ENCODE results near the gene VPS11.
"Not testable (repeated sequence)": the region's sequence is repeated elsewhere in the genome, so short reads cannot be mapped to it uniquely, and the experiment has no call there.

The VPS11 gene

DNA sequence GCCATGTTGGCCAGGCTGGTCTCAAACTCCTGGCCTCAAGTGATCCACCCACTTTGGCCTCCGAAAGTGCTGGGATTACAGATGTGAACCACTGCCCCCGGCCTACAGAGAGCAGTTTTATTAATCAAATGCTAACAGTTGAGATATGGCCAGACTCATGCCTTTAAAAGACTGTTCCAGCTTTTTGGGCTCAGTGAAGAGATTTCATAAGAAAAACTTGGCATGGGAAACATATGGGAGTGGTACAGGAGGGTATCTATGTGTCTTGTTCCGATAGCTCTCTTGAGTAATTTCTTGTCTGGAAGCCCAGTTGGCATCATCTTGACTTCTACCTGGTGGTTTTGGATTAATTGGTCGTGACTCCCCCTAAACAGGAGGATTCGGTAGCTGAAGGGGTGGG, 28.7 kb upstream of the VPS11 start:
- no peak for DNase-seq

DNA sequence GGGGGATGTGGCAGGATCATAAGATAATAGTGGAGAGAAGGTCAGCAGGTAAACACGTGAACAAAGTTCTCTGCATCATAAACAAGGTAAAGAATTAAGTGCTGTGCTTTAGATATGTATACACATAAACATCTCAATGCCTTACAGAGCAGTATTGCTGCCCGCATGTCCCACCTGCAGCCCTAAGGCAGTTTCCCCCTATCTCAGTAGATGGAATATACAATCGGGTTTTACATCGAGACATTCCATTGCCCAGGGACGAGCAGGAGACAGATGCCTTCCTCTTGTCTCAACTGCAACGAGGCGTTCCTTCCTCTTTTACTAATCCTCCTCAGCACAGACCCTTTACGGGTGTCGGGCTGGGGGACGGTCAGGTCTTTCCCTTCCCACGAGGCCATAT, 28.1 kb upstream of the VPS11 start:
- not testable (repeated sequence) for DNase-seq

DNA sequence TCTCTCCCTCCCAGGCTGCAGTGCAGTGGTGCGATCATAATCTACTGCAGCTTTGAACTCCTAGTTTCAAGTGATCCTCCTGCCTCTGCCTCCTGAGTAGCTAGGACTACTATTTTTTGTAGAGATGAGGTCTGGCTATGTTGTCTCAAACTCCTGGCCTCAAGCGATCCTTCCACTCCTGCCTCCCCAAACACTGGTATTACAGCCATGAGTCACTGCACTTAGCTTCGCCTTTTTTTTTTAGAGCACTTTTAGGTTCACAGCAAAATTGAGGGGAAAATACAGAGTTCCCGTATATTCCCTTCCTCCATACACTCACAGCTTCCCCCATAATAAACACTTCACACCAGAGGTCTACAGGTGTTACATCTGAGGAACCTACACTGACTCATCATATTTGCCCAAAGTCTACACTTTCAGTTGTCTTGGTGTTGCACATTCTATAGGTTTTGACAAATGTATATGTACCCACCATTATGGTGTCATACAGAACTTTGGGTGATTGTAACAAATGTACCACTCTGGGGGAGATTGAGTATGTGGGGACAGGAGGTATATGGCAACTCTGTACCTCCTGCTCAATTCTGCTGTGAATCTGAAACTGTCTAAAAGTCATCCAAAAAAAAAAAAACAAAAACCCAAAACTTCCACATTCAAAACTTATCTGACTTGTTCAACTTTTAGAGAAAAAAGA, 25.6 kb upstream of the VPS11 start:
- no peak for DNase-seq

DNA sequence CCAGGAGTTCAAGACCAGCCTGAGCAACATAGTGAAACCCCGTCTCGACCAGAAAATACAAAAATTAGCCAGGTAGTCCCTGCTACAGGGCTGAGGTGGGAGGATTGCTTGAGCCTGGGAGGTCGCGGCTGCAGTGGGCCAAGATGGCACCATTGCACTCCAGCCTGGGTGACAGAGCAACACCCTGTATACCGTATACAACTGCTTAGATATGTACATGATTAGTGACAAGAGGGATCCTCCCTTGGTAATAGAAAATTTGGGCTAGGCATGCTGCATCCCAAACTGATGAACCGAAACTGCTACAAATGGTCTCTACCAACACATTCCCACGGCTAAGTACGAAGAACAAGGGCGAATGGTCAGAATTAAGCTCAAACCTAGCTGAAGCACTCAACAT, 24.7 kb upstream of the VPS11 start:
- no peak for DNase-seq

- DNase-seq: no peak
Measured at GRCh38 chr11:119044708-119045107, 22.9 kb upstream of the VPS11 start.

- DNase-seq: no peak
Measured at GRCh38 chr11:119046489-119046888, 21.1 kb upstream of the VPS11 start.

GRCh38 chr11:119047205-119047604, 20.4 kb upstream of the VPS11 start:
- no peak for DNase-seq

- no peak for DNase-seq
Measured at GRCh38 chr11:119048644-119049043, 19.0 kb upstream of the VPS11 start.

DNA sequence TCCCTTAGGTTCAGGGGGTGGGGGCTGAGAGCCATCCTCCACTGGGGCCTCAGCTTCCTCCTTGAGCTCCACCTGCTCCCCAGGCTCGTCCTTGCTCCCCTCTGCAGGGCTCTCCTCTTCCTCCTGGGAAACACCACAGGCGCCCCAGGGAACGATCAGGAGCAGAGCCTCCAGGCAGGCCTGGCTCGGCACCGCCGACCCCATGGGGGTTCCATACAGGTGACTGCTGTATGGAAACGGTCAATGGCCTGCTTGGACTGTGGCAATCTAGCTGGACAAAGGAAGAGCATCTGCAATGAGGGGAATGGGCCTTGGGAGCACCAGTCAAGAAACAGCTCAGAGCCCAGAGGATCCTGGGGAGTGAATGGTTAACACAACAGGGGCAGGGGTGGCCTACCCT, 18.5 kb upstream of the VPS11 start:
- no peak for DNase-seq

- DNase-seq: no peak
Measured at GRCh38 chr11:119051440-119052162, 16.0 kb upstream of the VPS11 start.

- DNase-seq: no peak
Measured at GRCh38 chr11:119052163-119052814, 15.3 kb upstream of the VPS11 start.

DNA sequence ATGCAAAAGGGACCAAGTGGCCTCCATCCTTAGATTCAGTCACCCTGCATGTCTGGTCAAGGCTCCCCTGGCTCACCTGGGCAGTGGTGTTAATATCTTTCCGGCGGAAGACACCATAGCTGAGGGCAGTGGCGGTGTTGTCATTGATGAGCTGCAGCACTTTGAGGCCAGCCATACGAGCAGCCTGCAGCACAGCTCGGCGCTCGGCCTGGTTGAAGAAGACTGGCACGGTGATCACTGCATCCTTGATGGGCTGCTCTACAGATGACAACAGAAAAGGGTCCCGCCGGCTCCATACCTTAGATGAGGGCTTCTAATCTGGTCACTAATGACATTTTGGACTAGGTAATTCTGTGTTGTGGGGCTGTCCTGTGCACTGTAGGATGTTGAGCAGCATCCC, 13.2 kb upstream of the VPS11 start:
- DNase-seq: no peak

DNA sequence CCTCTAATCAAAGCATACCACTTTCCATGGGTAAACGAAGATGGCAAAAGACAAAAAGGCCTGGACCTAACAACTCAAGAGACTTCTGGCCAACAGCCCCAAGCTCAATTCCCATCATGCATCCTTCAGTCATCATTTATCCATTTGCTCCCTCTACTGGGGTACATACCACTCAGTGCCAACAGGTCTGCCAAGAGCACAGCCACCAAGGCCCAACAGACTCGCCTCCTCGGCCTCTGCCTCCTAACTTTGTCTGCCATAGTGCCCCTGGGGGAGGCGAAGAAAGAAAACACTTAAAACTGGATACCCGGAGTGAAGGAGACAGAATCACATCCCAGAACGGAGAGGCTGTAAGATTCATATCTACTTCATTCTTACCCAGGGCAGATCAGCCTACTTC, 11.7 kb upstream of the VPS11 start:
- DNase-seq: peak in 2 of 14 donors; percentile 15

DNA sequence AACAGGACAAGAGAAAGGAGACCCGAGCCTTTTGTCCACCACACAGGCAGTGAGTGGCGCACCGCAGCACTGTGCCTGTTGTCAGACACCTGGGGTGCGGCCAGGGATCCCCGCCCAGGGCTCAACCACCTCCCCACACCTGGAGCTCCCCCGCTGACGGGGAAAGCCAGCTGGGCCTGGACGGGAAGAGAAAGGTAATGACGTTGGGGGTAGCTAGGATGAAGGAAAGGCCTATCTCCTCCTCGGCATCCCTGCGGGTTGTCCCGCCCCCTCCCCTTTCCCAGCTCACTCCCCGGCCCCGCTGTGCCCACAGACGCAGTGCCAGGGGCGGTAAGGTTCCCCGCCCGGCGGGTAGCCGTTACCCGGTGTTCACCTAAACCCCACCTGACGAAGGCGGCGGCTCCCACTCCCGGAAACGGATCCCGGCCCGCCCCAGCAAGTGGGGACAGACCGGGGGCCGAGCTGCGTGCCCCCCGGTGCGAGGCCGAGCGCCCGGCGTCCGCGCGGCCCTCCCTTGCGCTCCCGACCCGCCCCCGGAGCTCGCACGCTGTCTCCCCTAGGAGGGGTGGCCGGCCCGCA, 11.1 kb upstream of the VPS11 start:
- peak in 4 of 14 donors; percentile 36 to 51 (median 42) for DNase-seq

DNA sequence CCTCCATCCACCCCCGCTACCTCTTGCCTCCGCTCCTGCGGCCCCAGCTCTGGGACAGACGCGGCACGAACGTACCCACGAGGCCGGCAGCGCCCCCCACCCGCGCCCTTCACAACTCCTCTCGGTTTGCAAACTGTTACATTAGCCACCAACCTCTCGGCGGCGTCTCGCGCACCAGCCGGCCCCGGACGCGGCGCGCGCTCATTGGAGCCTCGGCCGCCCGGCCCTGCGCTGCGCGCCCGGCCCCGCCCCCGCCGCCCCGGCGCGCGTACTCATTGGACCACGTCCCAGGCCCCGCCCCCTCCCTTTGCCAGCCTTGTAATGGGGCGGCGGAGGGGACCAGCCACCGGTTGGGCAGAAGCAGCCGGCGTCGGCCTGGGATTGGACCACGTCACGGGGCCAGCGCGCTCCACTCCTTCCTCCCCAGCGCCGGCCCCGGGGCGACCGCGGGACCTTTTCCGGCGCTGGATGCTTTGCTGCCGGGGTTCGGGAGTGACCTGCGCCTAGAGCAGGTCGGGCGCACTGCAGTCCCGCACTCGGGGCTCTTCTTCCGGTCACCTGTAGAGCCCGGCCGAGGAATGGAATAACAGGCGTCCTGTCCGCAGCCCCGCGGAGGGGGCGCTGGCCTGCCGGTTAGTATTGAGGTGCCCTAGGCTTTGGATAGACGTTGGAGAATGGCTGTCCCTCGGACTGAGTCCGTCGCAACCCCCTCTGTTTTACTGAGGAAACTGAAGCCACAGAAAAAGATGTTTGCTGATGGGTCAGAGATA, 10.4 kb upstream of the VPS11 start, which contains the start of gene HYOU1:
HYOU1 (minus strand) TSS at position 206 of the 770 bp plus-strand sequence. CDS start 1,045 bp downstream, outside the sequence.
- peak; percentile 74 to 99 (median 93) for DNase-seq

- not testable (repeated sequence) for DNase-seq
Measured at GRCh38 chr11:119059128-119059527, 8.5 kb upstream of the VPS11 start.

DNA sequence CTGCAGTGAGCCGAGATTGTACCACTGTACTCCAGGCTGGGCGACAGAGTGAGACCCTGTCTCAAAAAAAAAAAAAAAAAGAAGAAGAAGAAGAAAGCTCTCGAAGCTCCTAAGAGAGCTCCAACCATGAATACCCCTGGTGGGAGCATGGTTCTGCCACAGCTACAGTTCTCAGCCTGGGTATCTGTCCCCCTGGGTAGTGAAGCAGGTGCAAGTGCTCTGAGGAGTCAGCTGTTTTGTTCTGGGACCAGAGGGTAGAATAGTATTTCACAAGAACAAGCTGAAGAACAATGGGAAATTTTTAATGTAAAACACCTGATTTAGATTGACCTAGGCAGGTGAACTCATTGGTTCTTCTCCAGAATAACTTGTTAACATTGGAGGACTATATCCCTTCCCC, 6.4 kb upstream of the VPS11 start:
- no peak for DNase-seq

DNA sequence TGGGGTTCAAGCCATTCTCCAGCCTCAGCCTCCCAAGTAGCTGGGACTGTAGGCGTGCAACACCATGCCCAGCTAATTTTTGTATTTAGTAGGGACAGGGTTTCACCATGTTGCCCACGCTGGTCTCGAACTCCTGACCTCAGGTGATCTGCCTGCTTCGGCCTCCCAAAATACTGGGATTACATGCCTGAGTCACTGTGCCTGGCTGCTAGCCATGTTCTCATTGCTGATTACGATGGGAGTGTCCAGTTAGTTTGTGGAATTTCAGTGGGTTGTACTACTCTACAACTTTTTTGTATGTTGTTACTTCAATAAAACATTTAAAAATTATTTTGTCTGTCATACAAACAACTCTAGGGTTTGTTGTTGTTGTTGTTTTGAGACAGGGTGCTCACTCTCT, 4.8 kb upstream of the VPS11 start:
- DNase-seq: no peak

GRCh38 chr11:119065369-119065768, 2.2 kb upstream of the VPS11 start:
- no peak for DNase-seq

DNA sequence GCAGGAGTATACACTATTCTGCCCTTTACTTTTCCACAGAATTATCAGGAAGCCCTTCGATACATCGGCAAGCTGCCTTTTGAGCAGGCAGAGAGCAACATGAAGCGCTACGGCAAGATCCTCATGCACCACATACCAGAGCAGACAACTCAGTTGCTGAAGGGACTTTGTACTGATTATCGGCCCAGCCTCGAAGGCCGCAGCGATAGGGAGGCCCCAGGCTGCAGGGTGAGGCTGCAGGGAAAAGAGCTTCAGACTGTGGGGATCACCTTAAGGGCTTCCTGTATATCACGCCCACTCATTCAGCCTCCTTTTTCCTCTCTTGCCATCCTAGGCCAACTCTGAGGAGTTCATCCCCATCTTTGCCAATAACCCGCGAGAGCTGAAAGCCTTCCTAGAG, 10.2 kb downstream of the VPS11 start:
- no peak for DNase-seq

DNA sequence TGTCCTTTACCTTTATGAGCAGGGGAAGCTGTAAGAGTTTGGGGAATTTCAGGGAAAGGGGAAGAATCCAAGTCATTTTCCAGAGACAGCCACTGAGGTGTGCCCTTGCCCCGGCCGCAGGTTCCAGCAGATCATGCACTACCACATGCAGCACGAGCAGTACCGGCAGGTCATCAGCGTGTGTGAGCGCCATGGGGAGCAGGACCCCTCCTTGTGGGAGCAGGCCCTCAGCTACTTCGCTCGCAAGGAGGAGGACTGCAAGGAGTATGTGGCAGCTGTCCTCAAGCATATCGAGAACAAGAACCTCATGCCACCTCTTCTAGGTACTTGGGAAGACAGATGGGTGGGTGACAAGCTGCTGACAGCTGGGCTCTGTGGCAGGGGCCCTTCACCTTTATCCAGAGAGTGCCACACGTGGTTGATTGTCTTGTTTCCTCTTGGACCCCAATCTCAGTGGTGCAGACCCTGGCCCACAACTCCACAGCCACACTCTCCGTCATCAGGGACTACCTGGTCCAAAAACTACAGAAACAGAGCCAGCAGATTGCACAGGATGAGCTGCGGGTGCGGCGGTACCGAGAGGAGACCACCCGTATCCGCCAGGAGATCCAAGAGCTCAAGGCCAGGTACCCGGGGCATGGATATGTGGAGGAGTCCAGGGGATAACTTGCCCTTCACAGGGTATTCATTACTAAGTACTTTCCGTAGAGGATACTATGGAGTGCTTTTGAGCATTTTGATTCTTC, 11.2 kb downstream of the VPS11 start:
- DNase-seq: no peak
